Tongue (tissue), 2 donors: ENCODE results near the gene STAT3. TPM values are rescaled to one million over a fixed set of nuclear protein-coding genes. Genes with fewer than 3 reads are reported as not detected.
"Not testable (repeated sequence)": the region's sequence is repeated elsewhere in the genome, so short reads cannot be mapped to it uniquely, and the experiment has no call there.

Experiments used
- DNase-seq: peaks from one replicate; pipeline ENCODE4 v3.0.0-alpha.2; 2015
- total RNA-seq: library from RNA; depleted of rRNA; stranded (reverse); fragments of >200 nt; gene quantifications from one replicate; pipeline ENCODE4 v1.2.3, GENCODE V29; 2014

STAT3 gene
- total RNA-seq, 1 donor from 2014 or later, result 158 TPM

GRCh38 chr17:42408061-42408460 lies 19.8 kb upstream of the STAT3 start:
- DNase-seq, result peak; percentile 75

DNA sequence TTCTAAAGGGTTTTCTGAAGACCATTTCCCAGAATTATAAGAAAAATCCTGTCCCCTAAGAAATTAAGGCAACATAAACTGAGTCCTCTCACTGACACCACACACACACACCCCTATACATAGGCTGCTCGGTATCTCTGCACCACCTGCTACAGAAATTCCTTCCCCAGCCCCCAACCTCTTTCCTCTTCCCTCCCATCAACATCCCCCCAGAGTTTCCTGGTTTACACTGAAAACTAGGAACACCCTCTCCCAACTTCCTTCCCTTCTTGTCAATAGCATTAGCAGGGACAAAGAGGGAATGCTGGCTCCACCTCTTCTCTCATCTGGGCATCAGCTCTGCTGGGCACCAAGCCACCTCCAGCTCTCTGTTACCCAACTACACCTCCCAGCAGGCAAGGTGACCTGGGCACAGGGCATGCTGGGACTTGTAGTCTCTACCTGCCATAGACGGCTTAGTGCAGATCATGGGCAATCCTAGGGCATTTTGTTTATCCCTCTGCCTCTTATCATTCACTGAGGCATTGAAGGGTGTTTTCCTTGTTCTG lies 19.1 kb upstream of the STAT3 start:
- peak; percentile 83 for DNase-seq

- DNase-seq, result no peak
These were observed 18.5 kb upstream of the STAT3 start for GRCh38 chr17:42406615-42407288.

DNA sequence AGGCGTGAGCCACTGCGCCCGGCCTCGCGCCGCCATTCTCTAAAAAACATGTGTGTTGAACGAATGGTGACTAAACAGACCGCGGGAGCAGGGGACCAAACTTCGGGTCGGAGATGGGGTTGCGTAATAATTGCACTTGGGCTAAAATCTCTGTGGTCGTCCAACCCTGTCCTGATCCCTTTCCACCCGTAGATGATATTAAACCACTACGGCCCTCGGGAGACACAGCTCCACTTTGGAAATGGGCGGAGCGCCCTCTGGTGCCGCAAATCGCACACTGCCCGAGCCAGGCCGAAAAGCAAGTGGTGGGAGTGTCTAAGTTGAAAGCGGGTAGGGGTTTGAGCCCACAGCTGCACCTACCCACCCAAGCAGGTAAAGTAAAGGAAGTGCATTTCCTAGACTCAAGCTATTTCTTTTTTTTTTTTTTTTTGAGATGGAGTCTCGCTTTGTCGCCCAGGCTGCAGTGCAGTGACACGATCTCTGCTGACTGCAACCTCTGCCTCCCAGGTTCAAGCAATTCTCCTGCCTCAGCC lies 17.8 kb upstream of the STAT3 start:
- DNase-seq, result peak; percentile 83

DNA sequence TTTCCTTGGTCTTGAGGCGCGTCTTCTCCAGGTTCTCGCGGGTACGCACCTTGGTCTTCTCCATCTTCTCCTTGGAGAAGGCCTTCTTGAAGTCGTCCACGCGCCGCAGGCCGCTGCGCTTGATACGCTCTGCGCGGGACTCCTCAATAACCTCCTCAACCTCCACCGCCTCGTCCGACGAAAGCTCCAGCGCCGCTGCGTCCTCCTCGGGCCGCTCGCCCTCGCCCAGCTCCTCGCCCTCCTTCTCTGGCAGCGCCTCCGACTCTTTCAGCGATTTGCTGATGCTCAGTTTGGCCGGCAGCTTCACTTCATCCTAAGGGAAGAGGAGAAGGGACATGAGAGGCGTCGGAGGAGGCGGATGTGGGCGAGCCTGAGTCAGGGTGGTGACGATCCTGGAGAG lies 16.8 kb upstream of the STAT3 start:
- no peak for DNase-seq

DNA sequence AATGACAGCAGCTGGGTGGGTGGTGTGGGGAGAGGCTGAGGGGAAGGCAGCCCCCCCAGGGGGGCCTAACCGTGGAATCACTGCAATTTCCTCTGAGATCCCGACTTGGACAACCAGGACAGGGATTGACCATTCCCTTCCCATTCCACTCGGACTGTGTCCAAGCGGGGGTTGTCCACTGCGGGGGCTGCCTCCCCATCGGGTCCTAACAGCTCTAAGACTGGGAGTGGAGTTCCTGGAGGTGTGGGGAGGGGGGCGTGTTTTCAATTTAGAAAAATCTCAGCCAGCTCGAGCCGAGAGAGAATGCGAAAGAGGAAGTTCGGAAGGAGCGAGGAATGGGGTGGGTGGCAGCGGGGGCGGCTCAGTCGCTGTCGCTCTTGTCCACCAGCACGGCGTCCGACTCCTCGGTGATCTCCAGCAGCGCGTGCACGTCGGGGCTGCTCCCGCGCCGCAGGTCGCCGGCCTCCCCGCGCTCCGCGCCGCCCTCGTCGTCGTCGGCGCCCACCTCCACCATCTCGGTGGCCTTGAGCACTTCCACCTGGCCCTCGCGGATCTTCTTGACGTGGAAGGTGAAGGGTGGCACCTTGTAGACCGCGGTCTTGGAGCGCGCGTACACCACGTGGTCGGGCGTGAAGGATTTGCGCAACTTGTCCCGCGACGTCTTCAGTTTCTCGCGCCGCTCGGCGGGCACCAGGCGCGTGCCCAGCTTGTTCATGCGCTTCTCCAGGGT lies 16.2 kb upstream of the STAT3 start:
- no peak for DNase-seq

GRCh38 chr17:42403150-42403549 lies 14.9 kb upstream of the STAT3 start:
- no peak for DNase-seq

GRCh38 chr17:42402117-42402516 lies 13.9 kb upstream of the STAT3 start:
- no peak for DNase-seq

DNA sequence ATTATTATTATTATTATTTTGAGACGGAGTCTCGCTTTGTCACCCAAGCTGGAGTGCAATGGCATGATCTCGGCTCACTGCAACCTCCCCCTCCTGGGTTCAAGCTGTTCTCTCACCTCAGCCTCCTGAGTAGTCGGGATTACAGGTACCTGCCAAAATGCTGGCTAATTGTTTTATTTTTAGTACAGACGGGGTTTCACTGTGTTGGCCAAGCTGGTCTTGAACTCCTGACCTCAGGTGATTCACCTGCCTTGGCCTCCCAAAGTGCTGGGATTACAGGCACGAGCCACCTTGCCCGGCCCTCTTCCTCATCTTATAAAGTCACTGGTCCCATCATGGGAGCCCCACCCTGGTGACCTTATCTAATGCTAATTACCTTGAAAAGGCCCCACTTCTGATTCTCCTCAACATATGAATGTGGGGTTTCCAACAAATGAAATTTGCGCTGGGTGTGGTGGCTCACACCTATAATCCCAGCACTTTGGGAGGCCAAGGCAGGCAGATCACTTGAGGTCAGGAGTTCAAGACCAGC lies 12.7 kb upstream of the STAT3 start:
- not testable (repeated sequence) for DNase-seq

DNA sequence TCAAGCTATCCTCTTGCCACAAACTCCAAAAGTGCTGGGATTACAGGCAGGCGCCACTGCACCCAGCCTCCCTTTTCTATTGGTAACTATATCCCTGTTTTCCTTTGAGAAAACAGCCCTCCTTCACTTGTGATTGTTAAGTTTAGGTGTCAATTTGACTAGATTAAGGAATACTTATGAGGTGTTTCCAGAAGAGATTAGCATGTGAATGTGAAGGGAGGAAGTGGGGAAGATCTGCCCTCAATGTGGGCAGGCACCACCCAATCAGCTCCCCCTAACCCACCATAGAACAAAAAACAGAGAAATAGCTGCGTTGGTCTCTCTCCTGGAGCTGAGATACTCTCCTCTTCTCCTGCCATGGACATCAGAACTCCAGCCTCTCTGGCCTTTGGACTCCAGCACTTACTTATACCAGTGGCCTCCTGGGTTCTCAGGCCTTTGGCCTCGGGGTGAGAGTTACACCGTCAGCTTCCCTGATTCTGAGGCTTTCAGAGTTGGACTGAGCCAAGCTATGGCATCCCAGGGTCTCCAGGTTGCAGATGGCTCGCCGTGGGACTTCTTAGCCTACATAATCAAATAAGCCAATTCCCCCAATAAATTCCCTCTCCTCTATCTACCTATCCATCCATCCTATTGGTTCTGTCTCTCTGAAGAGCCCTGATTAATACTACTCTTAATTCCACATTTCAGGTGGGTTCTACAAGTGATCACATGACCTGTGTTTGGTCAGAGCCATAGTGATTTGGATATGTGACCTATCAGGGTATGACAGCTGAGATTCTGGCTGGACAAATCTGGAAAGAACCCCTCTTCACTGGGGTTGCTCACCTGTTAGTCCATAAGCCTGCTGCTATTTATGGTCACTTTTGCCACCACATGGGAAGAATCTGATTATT lies 12.0 kb upstream of the STAT3 start:
- no peak for DNase-seq

- DNase-seq, result no peak
These were observed 10.9 kb upstream of the STAT3 start for GRCh38 chr17:42399121-42399520.

DNA sequence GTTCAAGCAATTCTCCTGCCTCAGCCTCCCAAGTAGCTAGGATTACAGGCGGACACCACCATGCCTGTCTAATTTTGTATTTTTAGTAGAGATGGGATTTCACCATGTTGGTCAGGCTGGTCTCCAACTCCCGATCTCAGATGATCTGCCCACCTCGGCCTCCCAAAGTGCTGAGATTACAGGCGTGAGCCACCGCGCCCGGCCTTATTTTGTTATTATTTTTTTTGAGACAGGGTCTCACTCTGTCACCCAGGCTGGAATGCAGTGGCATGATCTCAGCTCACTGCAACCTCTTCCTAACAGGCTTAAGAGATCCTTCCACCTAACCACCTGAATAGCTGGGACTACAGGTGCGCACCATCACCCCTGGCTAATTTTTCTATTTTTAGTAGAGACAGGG lies 7.4 kb upstream of the STAT3 start:
- not testable (repeated sequence) for DNase-seq

- no peak for DNase-seq
These were observed 6.6 kb upstream of the STAT3 start for GRCh38 chr17:42394838-42395237.

DNA sequence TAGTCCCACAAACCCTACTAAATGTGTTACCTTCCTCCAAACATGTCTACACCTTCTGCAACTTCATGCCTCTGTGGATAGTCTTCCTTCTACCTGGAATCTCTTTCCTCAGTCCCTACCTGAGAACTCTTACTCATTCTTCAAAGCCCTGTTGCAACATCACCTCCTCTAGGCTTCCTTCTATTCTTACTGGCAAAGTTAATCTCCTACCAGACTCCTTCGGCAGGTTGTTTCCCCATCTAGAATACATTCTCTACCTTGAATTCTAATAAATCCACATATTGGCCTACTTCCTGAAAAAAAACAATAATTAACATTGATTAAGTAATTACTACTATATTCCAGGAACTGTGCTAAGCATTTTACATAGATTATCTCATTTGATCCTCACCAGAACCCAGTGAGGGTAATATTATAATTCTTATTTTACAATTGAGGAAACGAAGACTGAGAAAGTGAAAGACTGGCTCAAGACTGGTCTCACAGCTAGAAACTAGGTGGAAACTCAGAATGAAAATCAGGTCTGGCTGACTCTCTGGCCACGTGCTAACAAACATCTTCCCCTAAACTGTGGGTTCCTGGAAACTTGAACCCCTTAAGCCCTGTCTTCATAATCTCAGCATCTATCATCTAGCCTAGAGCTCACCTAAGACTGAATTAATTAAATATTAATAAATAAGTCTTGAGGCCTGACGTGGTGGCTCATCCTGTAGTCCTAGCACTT lies 4.6 kb upstream of the STAT3 start:
- no peak for DNase-seq

GRCh38 chr17:42391439-42391838 lies 3.2 kb upstream of the STAT3 start:
- DNase-seq, result not testable (repeated sequence)

DNA sequence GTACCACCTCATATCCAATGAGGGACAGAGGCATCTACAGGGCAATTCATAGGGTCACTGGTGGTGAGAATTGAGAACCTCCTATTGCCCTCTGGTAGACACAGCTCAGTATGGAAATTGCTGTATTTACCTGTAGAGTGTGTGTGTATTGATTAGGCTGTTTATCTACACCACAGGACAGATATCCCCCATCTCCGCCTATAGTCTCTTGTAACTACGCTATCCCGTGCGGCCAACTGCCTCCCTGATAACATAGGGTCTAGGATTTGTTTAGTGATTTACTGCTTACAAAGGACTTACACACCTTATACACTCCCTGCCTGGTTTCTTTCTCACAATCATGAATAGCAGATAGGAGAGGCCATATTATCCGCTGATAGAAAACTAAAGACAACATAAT lies 1.7 kb upstream of the STAT3 start:
- no peak for DNase-seq

DNA sequence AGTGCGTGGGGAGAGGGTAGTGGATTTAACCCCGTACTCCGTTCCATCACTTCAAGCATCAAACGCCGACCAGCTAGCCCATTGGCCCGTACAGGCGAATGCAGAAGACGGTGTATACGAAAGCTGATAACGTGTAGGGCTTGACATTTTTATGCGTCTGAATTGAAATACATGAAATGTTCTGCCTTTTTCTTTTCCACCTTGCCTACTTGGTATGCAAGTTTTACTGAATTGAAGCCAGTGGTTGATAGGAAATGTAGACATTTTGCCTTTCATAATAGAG lies 834 bp upstream of the STAT3 start:
- DNase-seq, result no peak

DNA sequence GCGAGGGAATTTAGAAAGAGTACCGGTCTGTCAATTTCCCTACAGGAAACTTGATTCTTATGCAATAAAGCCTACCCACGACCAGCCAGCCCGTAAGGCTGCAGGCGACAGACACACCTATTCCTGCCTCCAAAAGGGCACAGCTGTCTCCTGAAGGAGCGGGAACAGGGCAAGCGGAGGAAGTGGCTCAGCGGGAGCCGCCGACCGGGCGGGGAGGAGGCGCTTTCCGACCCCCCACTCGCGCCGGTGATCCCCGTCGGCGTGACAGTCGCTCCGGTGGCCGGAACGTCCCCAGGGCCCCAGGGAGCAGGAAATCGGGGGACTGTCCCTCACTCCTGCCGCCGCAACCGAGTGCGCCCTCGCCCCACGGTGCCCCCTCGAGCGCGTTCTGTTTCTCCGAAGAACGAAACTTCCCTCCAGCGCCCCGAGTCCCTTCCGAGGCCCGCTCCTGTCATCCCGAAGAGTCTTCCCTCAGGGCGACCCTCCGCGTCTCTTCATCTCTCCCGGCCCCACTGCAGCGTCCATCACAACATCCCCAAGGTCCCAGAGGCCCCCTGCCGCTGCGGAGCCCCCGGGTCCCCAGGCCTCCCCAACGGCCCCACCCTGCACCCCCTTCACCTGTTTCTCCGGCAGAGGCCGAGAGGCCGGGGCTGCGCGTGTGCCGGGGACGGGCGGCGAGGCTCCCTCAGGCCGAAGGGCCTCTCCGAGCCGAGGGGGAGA lies 421 bp downstream of the STAT3 start:
- DNase-seq, result peak; percentile 49

GRCh38 chr17:42386777-42387657 lies 1.2 kb downstream of the STAT3 start:
- peak; percentile 70 for DNase-seq

GRCh38 chr17:42381898-42382297 lies 6.3 kb downstream of the STAT3 start:
- no peak for DNase-seq
